ENCODE measurements around the gene IMP4. TPM values are rescaled to one million over a fixed set of nuclear protein-coding genes. Genes with fewer than 3 reads are reported as not detected.

Gene IMP4
- total RNA-seq, 1 experiment from 2014 or later = 207 TPM

GRCh38 chr2:130376433-130377293 lies 34.0 kb downstream of the IMP4 start:
- Histone ChIP-seq H3K79me2 (ENCODE audit: low read length) (no peaks in the 10 kb centered on the region), H3K4me3 (ENCODE audit: low read length) (no peak overlapping the region), H3K4me1 (ENCODE audit: insufficient read depth, low read length) (no peaks in the 10 kb centered on the region), H3K27me3 (ENCODE audit: low read length) (peaks cover 18% of the 10 kb centered on the region), H3K9ac (ENCODE audit: low read length) (no peak overlapping the region), H3K4me2 (ENCODE audit: low read length) (no peak overlapping the region), H3F3A (ENCODE audit: low read length, unreplicated experiment) (no peaks in the 10 kb centered on the region), H2AFZ (ENCODE audit: low read length) (no peak overlapping the region), H3K9me2 (replicated peaks; ENCODE audit: low read length) (no peaks in the 10 kb centered on the region), H3K9me3 (ENCODE audit: low read length) (no peaks in the 10 kb centered on the region), H3K36me3 (ENCODE audit: low read depth, low read length) (no peaks in the 10 kb centered on the region), H3K27ac (ENCODE audit: low read length) (no peak overlapping the region), H4K20me1 (ENCODE audit: low read length) (no peaks in the 10 kb centered on the region)
- TF ChIP-seq EZH2phosphoT487 (IDR thresholded peaks at IDR 0.05; ENCODE audit: borderline replicate concordance, low read length) = no peak
- TF ChIP-seq, protein P1, sequence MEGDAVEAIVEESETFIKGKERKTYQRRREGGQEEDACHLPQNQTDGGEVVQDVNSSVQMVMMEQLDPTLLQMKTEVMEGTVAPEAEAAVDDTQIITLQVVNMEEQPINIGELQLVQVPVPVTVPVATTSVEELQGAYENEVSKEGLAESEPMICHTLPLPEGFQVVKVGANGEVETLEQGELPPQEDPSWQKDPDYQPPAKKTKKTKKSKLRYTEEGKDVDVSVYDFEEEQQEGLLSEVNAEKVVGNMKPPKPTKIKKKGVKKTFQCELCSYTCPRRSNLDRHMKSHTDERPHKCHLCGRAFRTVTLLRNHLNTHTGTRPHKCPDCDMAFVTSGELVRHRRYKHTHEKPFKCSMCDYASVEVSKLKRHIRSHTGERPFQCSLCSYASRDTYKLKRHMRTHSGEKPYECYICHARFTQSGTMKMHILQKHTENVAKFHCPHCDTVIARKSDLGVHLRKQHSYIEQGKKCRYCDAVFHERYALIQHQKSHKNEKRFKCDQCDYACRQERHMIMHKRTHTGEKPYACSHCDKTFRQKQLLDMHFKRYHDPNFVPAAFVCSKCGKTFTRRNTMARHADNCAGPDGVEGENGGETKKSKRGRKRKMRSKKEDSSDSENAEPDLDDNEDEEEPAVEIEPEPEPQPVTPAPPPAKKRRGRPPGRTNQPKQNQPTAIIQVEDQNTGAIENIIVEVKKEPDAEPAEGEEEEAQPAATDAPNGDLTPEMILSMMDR (conservative IDR thresholded peaks at IDR 0.05; ENCODE audit: low read depth, low read length) = no peak
- no peak for TF ChIP-seq EZH2 (IDR thresholded peaks at IDR 0.05; ENCODE audit: low read length, unreplicated experiment)
- BruUV-seq (replicated peaks) = no TSS peak
- ChIA-PET POLR2A (ENCODE audit: unreplicated experiment) (no interaction called here), CTCF (no interaction called here)
- DNase-seq (no peak), ATAC-seq (peak; percentile 37; the same call in 1 of the 2 replicates)
- intact Hi-C loops (cut with micrococcal nuclease) = no loop called here

- intact Hi-C loops (cut with micrococcal nuclease) = no loop called here
- POLR2A ChIA-PET (ENCODE audit: unreplicated experiment) = no interaction called here
Observed at GRCh38 chr2:130377491-130377890, 34.8 kb downstream of the IMP4 start.

More at GRCh38 chr2:130377491-130377890, 34.8 kb downstream of the IMP4 start:
- H2AFZ ChIP-seq (ENCODE audit: low read length) = no peak overlapping the region
- H3K4me3 ChIP-seq (ENCODE audit: low read length) = no peak overlapping the region
- no peaks in the 10 kb centered on the region for H3K36me3 ChIP-seq (ENCODE audit: low read depth, low read length)
- H3K9ac ChIP-seq (ENCODE audit: low read length) = no peak overlapping the region
- no peak overlapping the region for H3K27ac ChIP-seq (ENCODE audit: low read length)
- H3K27me3 ChIP-seq (ENCODE audit: low read length) = peaks cover 26% of the 10 kb centered on the region
- no peaks in the 10 kb centered on the region for H3F3A ChIP-seq (ENCODE audit: low read length, unreplicated experiment)
- no TSS peak for BruUV-seq (replicated peaks)
- no peaks in the 10 kb centered on the region for H3K79me2 ChIP-seq (ENCODE audit: low read length)
- H3K9me2 ChIP-seq (replicated peaks; ENCODE audit: low read length) = no peaks in the 10 kb centered on the region
- no peak overlapping the region for H3K4me2 ChIP-seq (ENCODE audit: low read length)
- H3K4me1 ChIP-seq (ENCODE audit: insufficient read depth, low read length) = no peaks in the 10 kb centered on the region
- H4K20me1 ChIP-seq (ENCODE audit: low read length) = no peaks in the 10 kb centered on the region
- ATAC-seq (no peak), DNase-seq (no peak)
- CTCF ChIA-PET = no interaction called here
- no peaks in the 10 kb centered on the region for H3K9me3 ChIP-seq (ENCODE audit: low read length)
- TF ChIP-seq EZH2phosphoT487 (IDR thresholded peaks at IDR 0.05; ENCODE audit: borderline replicate concordance, low read length) (no peak), EZH2 (IDR thresholded peaks at IDR 0.05; ENCODE audit: low read length, unreplicated experiment) (no peak)
- TF ChIP-seq, protein P1 (conservative IDR thresholded peaks at IDR 0.05; ENCODE audit: low read depth, low read length) = no peak
